ENCODE data around the gene CLEC2D.
"Not testable (repeated sequence)": the region's sequence is repeated elsewhere in the genome, so short reads cannot be mapped to it uniquely, and the experiment has no call there.

Gene CLEC2D

DNA sequence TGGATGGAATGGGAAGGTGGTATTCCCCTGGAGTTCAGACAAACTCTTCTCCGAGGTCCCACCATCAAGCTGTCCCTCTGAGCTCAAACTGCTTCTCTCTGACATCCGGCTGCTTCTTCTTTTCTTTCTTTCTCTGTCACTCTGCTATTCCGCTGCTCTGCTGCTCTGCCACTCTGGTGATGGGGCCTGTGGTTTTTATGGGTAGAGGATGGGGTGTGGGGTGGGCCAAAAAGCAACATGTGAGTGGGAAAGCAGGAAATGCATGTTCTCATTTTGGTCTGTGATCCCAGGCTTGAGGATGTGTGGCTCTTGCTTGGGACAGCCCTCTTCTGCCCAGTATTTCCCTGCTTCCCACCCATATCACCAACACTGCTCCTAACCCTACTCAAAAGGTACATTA lies 32.7 kb downstream of the CLEC2D start:
- Histone ChIP-seq H3K36me3 (ENCODE audit: insufficient read depth, low read length) (no peaks in the 10 kb centered on the region), H3K9ac (ENCODE audit: low read depth, low read length) (no peak overlapping the region), H3K9me3 (replicated peaks; ENCODE audit: low read length) (no peaks in the 10 kb centered on the region), H3K27me3 (ENCODE audit: control insufficient read depth, insufficient read depth, low read length) (no peaks in the 10 kb centered on the region), H3K4me3 (ENCODE audit: low read length) (no peak overlapping the region), H3K4me1 (ENCODE audit: control insufficient read depth, insufficient read depth, low read length) (peaks cover 5% of the 10 kb centered on the region), H3K4me2 (ENCODE audit: low read length) (no peak overlapping the region)

DNA sequence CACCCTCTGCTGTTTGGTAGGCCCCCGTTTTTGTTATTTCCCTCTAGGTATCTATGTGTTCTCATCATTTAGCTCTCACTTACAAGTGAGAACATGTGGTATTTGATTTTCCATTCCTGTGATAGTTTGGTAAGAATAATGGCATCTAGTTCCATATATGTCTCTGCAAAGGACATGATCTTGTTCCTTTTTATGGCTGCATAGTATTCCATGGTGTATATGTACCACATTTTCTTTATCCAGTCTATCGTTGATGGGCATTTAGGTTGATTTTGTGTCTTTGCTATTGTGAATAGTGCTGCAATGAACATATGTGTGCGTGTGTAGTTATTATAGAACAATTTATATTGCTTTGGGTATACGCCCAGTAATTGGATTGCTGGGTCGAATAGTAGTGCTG lies 35.0 kb downstream of the CLEC2D start:
- not testable (repeated sequence) for H3K4me2 ChIP-seq (ENCODE audit: low read length); H3K9ac ChIP-seq (ENCODE audit: low read depth, low read length); H3K36me3 ChIP-seq (ENCODE audit: insufficient read depth, low read length); H3K4me1 ChIP-seq (ENCODE audit: control insufficient read depth, insufficient read depth, low read length); H3K9me3 ChIP-seq (replicated peaks; ENCODE audit: low read length); H3K27me3 ChIP-seq (ENCODE audit: control insufficient read depth, insufficient read depth, low read length); H3K4me3 ChIP-seq (ENCODE audit: low read length)

DNA sequence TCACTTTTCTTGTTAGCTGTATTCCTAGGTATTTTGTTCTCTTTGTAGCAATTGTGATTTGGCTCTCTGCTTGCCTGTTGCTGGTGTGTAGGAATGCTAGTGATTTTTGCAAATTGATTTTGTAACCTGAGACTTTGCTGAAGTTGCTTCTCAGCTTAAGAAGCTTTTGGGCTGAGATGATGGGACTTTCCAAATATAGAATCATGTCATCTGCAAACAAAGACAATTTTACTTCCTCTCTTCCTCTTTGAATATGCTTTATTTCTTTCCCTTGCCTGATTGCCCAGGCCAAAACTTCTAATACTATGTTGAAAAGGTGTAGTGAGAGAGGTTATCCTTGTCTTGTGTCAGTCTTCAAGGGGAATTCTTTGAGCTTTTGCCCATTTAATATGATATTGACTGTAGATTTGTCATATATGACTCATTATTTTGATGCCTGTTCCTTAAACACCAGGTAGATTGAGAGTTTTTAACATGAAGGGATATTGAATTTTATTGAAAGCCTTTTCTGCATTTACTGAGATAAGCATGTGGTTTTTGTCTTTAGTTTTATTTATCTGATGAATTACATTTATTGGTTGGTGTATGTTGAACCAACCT lies 36.7 kb downstream of the CLEC2D start:
- no peak overlapping the region for H3K4me3 ChIP-seq (ENCODE audit: low read length)
- no peaks in the 10 kb centered on the region for H3K9me3 ChIP-seq (replicated peaks; ENCODE audit: low read length)
- no peaks in the 10 kb centered on the region for H3K36me3 ChIP-seq (ENCODE audit: insufficient read depth, low read length)
- no peaks in the 10 kb centered on the region for H3K4me1 ChIP-seq (ENCODE audit: control insufficient read depth, insufficient read depth, low read length)
- no peak overlapping the region for H3K9ac ChIP-seq (ENCODE audit: low read depth, low read length)
- H3K27me3 ChIP-seq (ENCODE audit: control insufficient read depth, insufficient read depth, low read length) = no peaks in the 10 kb centered on the region
- H3K4me2 ChIP-seq (ENCODE audit: low read length) = no peak overlapping the region

DNA sequence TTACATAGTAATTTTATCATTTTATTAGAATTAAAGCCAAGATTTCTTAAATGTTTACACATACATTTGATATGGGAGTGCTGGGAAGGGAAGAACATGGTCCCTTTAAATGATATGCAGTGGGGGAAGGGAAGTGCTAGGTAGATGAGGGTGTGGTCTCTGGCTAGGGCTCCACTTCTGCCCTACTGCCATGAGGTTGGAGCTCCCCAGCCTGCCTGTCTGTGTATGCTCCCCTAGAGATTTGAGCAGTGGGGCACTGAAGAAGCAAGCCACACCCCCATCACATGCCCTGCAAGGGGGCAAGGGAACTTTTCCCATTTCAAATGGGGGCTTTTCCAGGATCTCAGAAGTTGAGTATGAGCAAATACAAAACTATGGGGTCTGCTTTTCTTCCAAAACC lies 37.8 kb downstream of the CLEC2D start:
- Histone ChIP-seq H3K9ac (ENCODE audit: low read depth, low read length) (no peak overlapping the region), H3K27me3 (ENCODE audit: control insufficient read depth, insufficient read depth, low read length) (no peaks in the 10 kb centered on the region), H3K4me2 (ENCODE audit: low read length) (no peak overlapping the region), H3K36me3 (ENCODE audit: insufficient read depth, low read length) (no peaks in the 10 kb centered on the region), H3K9me3 (replicated peaks; ENCODE audit: low read length) (no peaks in the 10 kb centered on the region), H3K4me1 (ENCODE audit: control insufficient read depth, insufficient read depth, low read length) (no peaks in the 10 kb centered on the region), H3K4me3 (ENCODE audit: low read length) (no peak overlapping the region)

DNA sequence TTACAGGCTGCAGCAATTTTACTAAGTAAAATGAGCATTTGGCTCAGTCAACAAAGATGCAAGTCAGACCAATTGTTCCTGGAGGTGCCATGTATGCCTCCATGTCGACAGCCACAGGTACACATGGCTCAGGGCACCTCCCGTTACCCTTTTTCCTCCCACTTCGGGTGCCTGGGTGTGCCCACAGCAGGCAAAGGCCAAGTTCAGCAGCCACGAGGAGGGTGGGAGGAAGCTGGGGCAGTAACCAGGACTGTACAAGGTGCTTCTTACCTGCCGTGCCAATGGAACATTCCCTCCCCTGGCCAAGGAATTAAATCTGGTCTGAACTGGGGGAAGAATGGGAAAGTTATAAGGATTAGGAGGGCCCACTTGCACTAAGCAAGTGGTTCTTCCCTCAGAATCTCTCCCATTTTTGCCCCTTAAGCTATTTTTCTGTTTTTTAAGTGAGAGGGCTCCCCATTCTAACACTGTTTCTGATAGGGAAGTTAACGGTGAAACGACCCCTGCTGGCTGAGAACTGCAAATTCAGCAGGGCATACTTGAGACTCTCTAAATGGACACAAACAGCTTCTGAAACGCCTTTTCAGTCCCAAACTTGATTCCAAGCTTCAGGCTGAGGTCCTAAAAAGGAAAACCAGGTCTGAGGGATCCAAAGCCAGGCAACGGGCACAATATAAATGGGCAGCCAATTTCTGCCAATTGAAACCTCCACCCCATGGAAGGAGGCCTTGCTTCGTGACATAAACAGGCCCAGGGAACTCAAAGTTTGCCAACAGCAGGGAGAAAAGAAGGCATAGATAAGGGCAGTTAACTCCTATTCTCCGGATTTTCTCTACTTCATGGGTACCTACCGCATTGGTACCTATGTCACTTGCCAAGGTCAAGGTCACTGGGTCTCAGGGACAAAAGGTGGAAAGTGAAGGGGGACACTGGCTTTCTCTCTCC lies 38.6 kb downstream of the CLEC2D start:
- Histone ChIP-seq H3K4me2 (ENCODE audit: low read length) (no peak overlapping the region), H3K9ac (ENCODE audit: low read depth, low read length) (no peak overlapping the region), H3K4me3 (ENCODE audit: low read length) (no peak overlapping the region), H3K27me3 (ENCODE audit: control insufficient read depth, insufficient read depth, low read length) (no peaks in the 10 kb centered on the region), H3K4me1 (ENCODE audit: control insufficient read depth, insufficient read depth, low read length) (no peaks in the 10 kb centered on the region), H3K36me3 (ENCODE audit: insufficient read depth, low read length) (no peaks in the 10 kb centered on the region), H3K9me3 (replicated peaks; ENCODE audit: low read length) (no peaks in the 10 kb centered on the region)

DNA sequence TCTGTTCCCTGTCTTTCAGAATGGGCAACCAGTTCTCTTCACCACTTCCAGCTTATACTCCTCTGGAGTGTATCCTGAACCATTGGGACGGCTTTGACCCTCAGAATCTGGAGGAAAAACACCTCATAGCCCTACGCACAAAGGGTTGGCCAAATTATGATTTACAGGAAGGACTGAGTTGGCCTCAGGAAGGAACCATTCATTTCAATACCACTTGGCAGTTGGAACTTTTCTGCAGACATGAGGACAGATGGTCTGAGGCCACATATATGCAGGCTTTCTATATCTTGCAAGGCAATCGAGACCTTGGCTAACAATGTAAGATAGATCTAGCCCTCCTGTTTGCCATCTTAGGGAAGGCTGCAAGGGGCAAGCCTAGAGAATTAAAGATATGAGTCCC lies 39.3 kb downstream of the CLEC2D start:
- H3K9me3 ChIP-seq (replicated peaks; ENCODE audit: low read length) = no peaks in the 10 kb centered on the region
- H3K9ac ChIP-seq (ENCODE audit: low read depth, low read length) = no peak overlapping the region

DNA sequence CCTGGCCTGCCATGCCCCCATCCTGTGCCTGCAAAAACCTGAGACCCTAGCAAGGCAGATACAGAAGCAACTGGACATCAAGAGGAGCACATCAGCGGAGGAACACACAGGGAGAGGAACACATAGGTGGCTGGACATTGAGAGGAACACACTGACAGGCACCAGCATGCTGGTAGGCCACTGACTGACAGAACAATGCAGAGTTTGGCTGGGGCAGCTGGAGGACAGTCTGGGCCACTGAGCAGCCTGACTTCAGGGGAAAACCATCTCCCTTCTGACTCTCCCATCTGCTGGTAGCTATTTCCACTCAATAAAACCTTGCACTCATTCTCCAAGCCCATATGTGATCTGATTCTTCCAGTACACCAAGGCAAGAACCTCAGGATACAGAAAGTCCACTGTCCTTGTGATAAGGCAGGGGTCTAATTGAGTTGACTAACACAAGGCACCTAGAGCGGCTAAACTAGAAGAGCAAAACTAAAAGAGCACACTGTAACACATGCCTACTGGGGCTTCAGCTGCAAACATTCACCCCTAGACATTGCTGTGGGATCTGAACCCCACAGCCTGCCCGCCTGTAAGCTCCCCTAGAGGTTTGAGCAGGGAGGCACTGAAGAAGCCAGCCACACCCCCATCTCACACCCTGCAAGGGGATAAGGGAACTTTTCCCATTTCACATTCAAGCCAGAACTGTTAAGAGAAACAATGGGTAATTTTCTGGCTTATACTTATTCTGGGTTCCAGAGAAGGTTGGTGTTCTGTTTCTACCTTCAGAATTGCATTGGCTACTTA lies 41.3 kb downstream of the CLEC2D start:
- H3K36me3 ChIP-seq (ENCODE audit: insufficient read depth, low read length) = no peaks in the 10 kb centered on the region
- H3K9me3 ChIP-seq (replicated peaks; ENCODE audit: low read length) = no peaks in the 10 kb centered on the region
- no peak overlapping the region for H3K4me2 ChIP-seq (ENCODE audit: low read length)
- H3K4me1 ChIP-seq (ENCODE audit: control insufficient read depth, insufficient read depth, low read length) = no peaks in the 10 kb centered on the region
- no peak overlapping the region for H3K4me3 ChIP-seq (ENCODE audit: low read length)
- H3K9ac ChIP-seq (ENCODE audit: low read depth, low read length) = no peak overlapping the region
- no peaks in the 10 kb centered on the region for H3K27me3 ChIP-seq (ENCODE audit: control insufficient read depth, insufficient read depth, low read length)

More for the DNA sequence above, 39.3 kb downstream of the CLEC2D start:
- no peak overlapping the region for H3K4me3 ChIP-seq (ENCODE audit: low read length)
- no peaks in the 10 kb centered on the region for H3K36me3 ChIP-seq (ENCODE audit: insufficient read depth, low read length)
- H3K4me2 ChIP-seq (ENCODE audit: low read length) = no peak overlapping the region
- H3K27me3 ChIP-seq (ENCODE audit: control insufficient read depth, insufficient read depth, low read length) = no peaks in the 10 kb centered on the region
- no peaks in the 10 kb centered on the region for H3K4me1 ChIP-seq (ENCODE audit: control insufficient read depth, insufficient read depth, low read length)

DNA sequence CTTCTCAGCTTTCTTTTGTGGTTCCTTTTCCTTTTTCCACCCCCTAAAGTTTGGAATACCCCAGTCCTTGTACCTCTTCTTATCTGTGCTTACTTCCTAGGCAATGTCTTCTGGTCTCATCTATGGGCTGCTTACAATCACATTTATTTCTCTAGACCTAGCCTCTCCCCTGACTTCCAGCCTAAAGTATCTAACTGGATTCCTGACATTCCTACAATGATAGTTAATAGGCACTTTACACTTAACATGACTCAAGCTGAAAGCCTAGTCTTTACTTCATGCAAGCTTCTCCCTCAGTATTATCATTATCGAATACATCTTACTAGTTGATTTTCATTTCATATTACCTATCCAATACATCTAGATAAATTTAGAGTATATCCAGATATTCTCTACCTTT lies 42.2 kb downstream of the CLEC2D start:
- no peak overlapping the region for H3K9ac ChIP-seq (ENCODE audit: low read depth, low read length)

DNA sequence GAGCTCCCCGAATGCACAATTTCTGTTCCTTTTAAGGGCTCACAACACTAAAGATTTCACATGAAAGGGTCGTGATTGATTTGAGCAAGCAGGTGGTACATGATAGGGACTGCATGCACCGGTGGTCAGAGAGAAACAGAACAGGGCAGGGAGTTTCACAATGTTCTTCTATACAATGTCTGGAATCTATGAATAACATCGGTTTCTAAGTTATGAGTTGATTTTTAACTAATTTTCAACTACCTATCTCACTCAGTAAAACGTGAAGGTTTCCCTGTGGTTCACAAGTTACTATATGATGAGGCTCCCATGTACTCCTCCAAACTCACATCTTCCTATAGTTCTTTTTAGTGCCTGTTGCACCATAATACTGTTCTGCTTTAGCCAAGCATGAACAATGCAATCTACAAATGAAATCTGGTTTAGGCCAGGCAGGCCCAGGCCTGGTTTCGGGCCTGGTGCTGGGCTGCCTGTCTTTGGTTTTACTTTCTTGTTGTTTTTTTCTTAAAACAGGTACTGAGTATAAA lies 43.6 kb downstream of the CLEC2D start:
- H3K9me3 ChIP-seq (replicated peaks; ENCODE audit: low read length); H3K27me3 ChIP-seq (ENCODE audit: control insufficient read depth, insufficient read depth, low read length); H3K4me3 ChIP-seq (ENCODE audit: low read length); H3K4me2 ChIP-seq (ENCODE audit: low read length); H3K36me3 ChIP-seq (ENCODE audit: insufficient read depth, low read length); H3K4me1 ChIP-seq (ENCODE audit: control insufficient read depth, insufficient read depth, low read length); H3K9ac ChIP-seq (ENCODE audit: low read depth, low read length): not testable (repeated sequence)

More for the DNA sequence above, 42.2 kb downstream of the CLEC2D start:
- no peak overlapping the region for H3K4me2 ChIP-seq (ENCODE audit: low read length)
- H3K9me3 ChIP-seq (replicated peaks; ENCODE audit: low read length) = no peaks in the 10 kb centered on the region
- H3K4me3 ChIP-seq (ENCODE audit: low read length) = no peak overlapping the region
- H3K4me1 ChIP-seq (ENCODE audit: control insufficient read depth, insufficient read depth, low read length) = no peaks in the 10 kb centered on the region
- H3K36me3 ChIP-seq (ENCODE audit: insufficient read depth, low read length) = no peaks in the 10 kb centered on the region
- no peaks in the 10 kb centered on the region for H3K27me3 ChIP-seq (ENCODE audit: control insufficient read depth, insufficient read depth, low read length)

DNA sequence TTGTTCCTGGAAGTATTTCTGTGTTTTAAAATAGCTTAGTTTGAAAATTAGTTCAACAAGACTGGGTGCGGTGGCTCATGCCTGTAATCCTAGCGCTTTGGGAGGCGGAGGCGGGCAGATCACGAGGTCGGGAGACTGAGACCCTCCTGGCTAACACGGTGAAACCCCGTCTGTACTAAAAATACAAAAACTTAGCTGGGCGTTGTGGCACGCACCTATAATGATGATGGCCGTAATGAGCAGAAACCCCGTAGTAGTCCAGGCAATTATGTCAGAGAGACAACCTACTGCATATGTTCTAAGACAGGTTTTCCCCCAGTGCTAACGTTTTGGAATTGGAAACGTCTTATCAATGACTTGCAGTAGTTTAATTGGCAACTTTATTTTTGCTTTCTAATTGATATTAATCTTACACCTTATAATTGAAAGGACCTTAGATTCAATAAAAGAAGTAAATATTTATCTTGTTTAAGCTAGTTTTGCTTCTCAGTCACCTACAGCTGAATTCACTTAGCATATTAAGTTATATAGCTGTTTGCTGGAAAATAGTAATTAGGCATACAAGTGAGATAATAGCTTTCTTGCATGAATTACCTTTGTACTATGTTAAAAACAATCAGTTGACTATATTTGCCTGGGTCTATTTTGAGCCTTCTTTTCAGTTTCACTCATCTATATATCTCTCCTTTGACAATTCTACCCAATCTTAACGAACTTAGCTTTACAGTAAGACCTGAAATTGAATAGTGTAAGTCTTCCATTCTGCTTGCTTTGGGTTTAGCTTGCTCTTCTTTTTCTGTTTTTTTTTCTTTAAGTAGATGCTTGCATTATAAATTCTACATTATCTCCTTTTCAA lies 47.8 kb downstream of the CLEC2D start:
- Histone ChIP-seq H3K4me2 (ENCODE audit: low read length) (no peak overlapping the region), H3K36me3 (ENCODE audit: insufficient read depth, low read length) (no peaks in the 10 kb centered on the region), H3K4me1 (ENCODE audit: control insufficient read depth, insufficient read depth, low read length) (no peaks in the 10 kb centered on the region), H3K4me3 (ENCODE audit: low read length) (no peak overlapping the region), H3K27me3 (ENCODE audit: control insufficient read depth, insufficient read depth, low read length) (peaks cover 7% of the 10 kb centered on the region), H3K9me3 (replicated peaks; ENCODE audit: low read length) (no peaks in the 10 kb centered on the region), H3K9ac (ENCODE audit: low read depth, low read length) (no peak overlapping the region)

DNA sequence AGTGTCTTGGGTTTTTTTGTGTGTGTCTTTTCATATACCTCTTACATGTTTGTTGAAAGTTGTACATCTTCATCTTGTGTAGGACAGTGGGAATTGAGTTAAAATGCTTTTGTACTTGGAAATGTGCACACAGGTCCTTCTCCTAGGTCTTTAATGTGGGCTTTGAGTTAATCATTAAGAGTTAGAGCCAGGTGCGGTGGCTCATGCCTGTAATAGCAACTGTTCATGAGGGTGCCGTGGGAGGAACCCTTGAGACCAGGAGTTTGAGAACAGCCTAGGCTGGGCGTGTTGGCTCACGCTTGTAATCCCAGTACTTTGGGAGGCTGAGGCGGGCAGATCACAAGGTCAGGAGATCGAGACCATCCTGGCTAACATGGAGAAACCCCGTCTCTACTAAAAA lies 49.5 kb downstream of the CLEC2D start:
- no peaks in the 10 kb centered on the region for H3K36me3 ChIP-seq (ENCODE audit: insufficient read depth, low read length)

More for the DNA sequence above, 49.5 kb downstream of the CLEC2D start:
- Histone ChIP-seq H3K4me3 (ENCODE audit: low read length) (no peak overlapping the region), H3K4me2 (ENCODE audit: low read length) (no peak overlapping the region), H3K4me1 (ENCODE audit: control insufficient read depth, insufficient read depth, low read length) (no peaks in the 10 kb centered on the region), H3K9me3 (replicated peaks; ENCODE audit: low read length) (no peaks in the 10 kb centered on the region), H3K27me3 (ENCODE audit: control insufficient read depth, insufficient read depth, low read length) (peaks cover 7% of the 10 kb centered on the region), H3K9ac (ENCODE audit: low read depth, low read length) (no peak overlapping the region)

All from skeletal muscle satellite cell (primary cell).